Gastroesophageal sphincter (tissue), 4 donors: ENCODE measurements around the gene GDPD5. TPM values are rescaled to one million over a fixed set of nuclear protein-coding genes. Genes with fewer than 3 reads are reported as not detected.

Experiments
- ATAC-seq: fragments of 150-250 bp; one replicate; pipeline ENCODE4 v1.9.1; 2016; ENCODE audit warnings: mild to moderate bottlenecking, moderate library complexity
- H3K27ac ChIP-seq, 4 donors: fragments of 200-600 bp; sonication (generic) in 3 of 4; 1 replicate in 3 of 4; 2 replicates in 1 of 4; pipeline ENCODE4 v1.5.1; 2016 to 2019
- H3K27me3 ChIP-seq: fragments of 200-600 bp; sonication (generic); one replicate; pipeline ENCODE4 v1.5.1; 2019
- H3K36me3 ChIP-seq, 2 donors: fragments of 200-600 bp; sonication (generic); one replicate each; pipeline ENCODE4 v1.5.1; 2019; ENCODE audit warnings: control low read depth in 1 of 2
- H3K4me1 ChIP-seq, 3 donors: fragments of 200-600 bp; sonication (generic); 1 replicate in 2 of 3; 2 replicates in 1 of 3; pipeline ENCODE4 v1.5.1; 2016 to 2019; ENCODE audit warnings: control low read depth in 2 of 3
- H3K4me3 ChIP-seq, 2 donors: fragments of 200-600 bp; sonication (generic); one replicate each; pipeline ENCODE4 v1.5.1; 2019; ENCODE audit warnings: mild to moderate bottlenecking in 1 of 2, moderate library complexity in 1 of 2
- H3K9me3 ChIP-seq, 3 donors: fragments of 200-600 bp; sonication (generic); one replicate each; pipeline ENCODE4 v1.5.1; 2017 to 2019; ENCODE audit warnings: control low read depth in 2 of 3
- CTCF ChIP-seq, 4 experiments: fragments of 200-600 bp in 2 of 4; fragments of 450-650 bp in 2 of 4; sonication (generic) in 1 of 4; IDR thresholded peaks; one replicate each; pipeline ENCODE4 v1.5.1; 2017 to 2019; ENCODE audit warnings: antibody characterized with exemption in 4 of 4, mild to moderate bottlenecking in 2 of 4, moderate library complexity in 2 of 4
- EP300 ChIP-seq: sonication (generic); formaldehyde crosslinking; IDR thresholded peaks from one replicate; pipeline ENCODE4 v1.6.1; 2017; ENCODE audit warnings: antibody characterized with exemption, mild to moderate bottlenecking
- POLR2A ChIP-seq, 2 donors: fragments of 450-650 bp; IDR thresholded peaks; one replicate each; pipeline ENCODE4 v1.6.1; 2017; ENCODE audit warnings: antibody characterized with exemption in 2 of 2, mild to moderate bottlenecking in 2 of 2, moderate library complexity in 1 of 2
- POLR2AphosphoS5 ChIP-seq: sonication (generic); formaldehyde crosslinking; IDR thresholded peaks from one replicate; pipeline ENCODE4 v1.6.1; 2017; ENCODE audit warnings: antibody characterized with exemption
- WGBS, 2 donors: methylation state at CpG; one replicate each; pipeline ENCODE4 v1.1.5; 2018; ENCODE audit warnings: low coverage in 1 of 2; 5-methylcytosine and 5-hydroxymethylcytosine counted together
- total RNA-seq, 4 donors: library from RNA; depleted of rRNA; stranded (reverse); fragments of >200 nt; gene quantifications; one replicate each; pipeline ENCODE4 v1.1.0, GENCODE V29; 2016

GDPD5 gene
- total RNA-seq, 4 donors from 2014 or later = 3.8 to 9.3 (median 6.4) TPM

- WGBS, 2 donors = 40 to 57% methylated on average over 2 to 3 of the region's 10 CpGs
- Histone ChIP-seq H3K27me3 (no peaks in the 10 kb centered on the region), H3K36me3 (no peaks in the 10 kb centered on the region), H3K9me3 (no peaks in the 10 kb centered on the region), H3K27ac (peak overlapping the region in 3 of 4 donors; percentile 44 to 52 (median 51)), H3K4me1 (peaks cover 0 to 29% (median 14%) of the 10 kb centered on the region in 3 donors), H3K4me3 (no peak overlapping the region)
- ATAC-seq = no peak
- no peak for TF ChIP-seq EP300
These were observed 48.8 kb downstream of the GDPD5 start for GRCh38 chr11:75476739-75477613.

DNA sequence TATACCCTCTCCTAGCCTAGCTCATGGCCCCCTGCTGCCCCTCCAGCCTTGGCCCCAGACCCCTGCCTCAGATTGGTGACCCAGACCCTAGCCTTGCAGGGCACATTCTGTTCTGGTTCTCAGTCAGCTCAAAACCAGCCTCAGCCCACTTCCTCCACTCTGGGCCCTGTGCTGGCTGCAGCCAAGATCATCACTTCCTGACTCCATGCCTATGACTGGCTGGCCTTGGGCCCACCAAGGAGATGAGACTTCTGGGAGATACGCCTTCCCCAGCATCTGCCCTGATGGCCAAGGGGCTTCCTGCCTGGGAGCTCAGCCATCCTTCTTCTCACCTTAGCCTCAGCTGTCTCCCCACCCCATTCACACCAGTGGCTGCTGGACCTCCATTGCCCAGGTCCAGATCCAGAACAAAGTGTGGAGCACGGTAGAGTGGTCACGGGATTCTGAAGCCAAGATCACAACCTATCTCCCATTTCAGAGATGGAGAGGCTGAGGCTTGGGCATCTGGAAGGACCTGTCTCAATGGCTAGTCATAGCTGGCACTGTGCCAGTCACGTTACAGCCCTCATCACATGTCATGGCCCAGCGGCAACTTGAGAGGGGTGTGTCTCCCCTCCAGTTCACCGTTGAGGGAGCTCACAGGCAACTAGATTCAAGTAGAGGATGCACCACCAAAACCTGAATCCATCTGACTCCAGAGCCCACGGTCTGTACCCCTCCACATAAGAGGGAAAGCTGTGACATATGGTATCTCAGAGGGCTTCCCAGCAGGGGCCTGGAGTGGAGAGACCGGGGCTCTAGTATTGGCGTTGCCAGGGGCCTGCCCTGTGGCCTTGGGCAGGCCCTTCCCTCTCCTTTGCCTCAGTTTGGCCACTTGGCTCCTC lies 49.7 kb downstream of the GDPD5 start:
- no peak for TF ChIP-seq POLR2A (IDR thresholded peaks at IDR 0.05)
- no peak for TF ChIP-seq POLR2AphosphoS5
- no peak for TF ChIP-seq EP300
- no peak for TF ChIP-seq CTCF (IDR thresholded peaks at IDR 0.05)
- ATAC-seq = peak; percentile 58
- H3K4me3 ChIP-seq = no peak overlapping the region
- H3K4me1 ChIP-seq = peaks cover 0 to 29% (median 14%) of the 10 kb centered on the region in 3 donors
- peak overlapping the region in 3 of 4 donors; percentile 44 to 52 (median 51) for H3K27ac ChIP-seq
- WGBS, 2 donors = 100% methylated on average over 1 of the region's 9 CpGs; no CpG with 5 or more reads in 1 of the 2 donors
- no peaks in the 10 kb centered on the region for H3K27me3 ChIP-seq
- H3K9me3 ChIP-seq = no peaks in the 10 kb centered on the region
- no peaks in the 10 kb centered on the region for H3K36me3 ChIP-seq

GRCh38 chr11:75474878-75475766 lies 50.6 kb downstream of the GDPD5 start:
- Histone ChIP-seq H3K36me3 (no peaks in the 10 kb centered on the region), H3K4me3 (no peak overlapping the region), H3K27ac (peak overlapping the region in 3 of 4 donors; percentile 44 to 52 (median 51)), H3K4me1 (peaks cover 0 to 29% (median 14%) of the 10 kb centered on the region in 3 donors), H3K9me3 (no peaks in the 10 kb centered on the region), H3K27me3 (no peaks in the 10 kb centered on the region)
- peak; percentile 42 for ATAC-seq
- TF ChIP-seq EP300 = no peak
- TF ChIP-seq POLR2AphosphoS5 = no peak
- WGBS, 2 donors = 51 to 52% methylated on average over 8 to 12 of the region's 16 CpGs

- no peaks in the 10 kb centered on the region for H3K9me3 ChIP-seq
- 60% methylated on average over 1 of the region's 1 CpG; no CpG with 5 or more reads in 1 of the 2 donors for WGBS, 2 donors
- H3K27ac ChIP-seq = no peak overlapping the region
- TF ChIP-seq EP300 (no peak), POLR2AphosphoS5 (no peak), POLR2A (IDR thresholded peaks at IDR 0.05) (no peak), CTCF (IDR thresholded peaks at IDR 0.05) (no peak)
- peaks cover 0 to 30% (median 15%) of the 10 kb centered on the region in 3 donors for H3K4me1 ChIP-seq
- ATAC-seq = no peak
- no peaks in the 10 kb centered on the region for H3K36me3 ChIP-seq
- no peak overlapping the region for H3K4me3 ChIP-seq
- no peaks in the 10 kb centered on the region for H3K27me3 ChIP-seq
These were observed 51.5 kb downstream of the GDPD5 start for GRCh38 chr11:75474240-75474639.

- no CpG with 5 or more reads among the region's 6 CpGs for WGBS, 2 donors
- H3K4me1 ChIP-seq = peaks cover 0 to 35% (median 20%) of the 10 kb centered on the region in 3 donors
- no peak for ATAC-seq
These were observed 52.1 kb downstream of the GDPD5 start for GRCh38 chr11:75473684-75474083.

More at GRCh38 chr11:75473684-75474083, 52.1 kb downstream of the GDPD5 start:
- TF ChIP-seq EP300 (no peak), CTCF (IDR thresholded peaks at IDR 0.05) (no peak), POLR2A (IDR thresholded peaks at IDR 0.05) (no peak), POLR2AphosphoS5 (no peak)
- no peak overlapping the region for H3K27ac ChIP-seq
- H3K9me3 ChIP-seq = no peaks in the 10 kb centered on the region
- no peaks in the 10 kb centered on the region for H3K36me3 ChIP-seq
- no peak overlapping the region for H3K4me3 ChIP-seq
- no peaks in the 10 kb centered on the region for H3K27me3 ChIP-seq
